GM21447 (cell line): ENCODE results near the gene NBEAL2.
"Not testable (repeated sequence)": the region's sequence is repeated elsewhere in the genome, so short reads cannot be mapped to it uniquely, and the experiment has no call there.

Experiments
- ATAC-seq: cut with Tn5 transposase; IDR thresholded peaks from one replicate; pipeline ENCODE4 v1.9.1; 2021; ENCODE audit not compliant: unreplicated experiment

Gene NBEAL2

GRCh38 chr3:47010111-47010712, 30.7 kb downstream of the NBEAL2 start:
- no peak for ATAC-seq

DNA sequence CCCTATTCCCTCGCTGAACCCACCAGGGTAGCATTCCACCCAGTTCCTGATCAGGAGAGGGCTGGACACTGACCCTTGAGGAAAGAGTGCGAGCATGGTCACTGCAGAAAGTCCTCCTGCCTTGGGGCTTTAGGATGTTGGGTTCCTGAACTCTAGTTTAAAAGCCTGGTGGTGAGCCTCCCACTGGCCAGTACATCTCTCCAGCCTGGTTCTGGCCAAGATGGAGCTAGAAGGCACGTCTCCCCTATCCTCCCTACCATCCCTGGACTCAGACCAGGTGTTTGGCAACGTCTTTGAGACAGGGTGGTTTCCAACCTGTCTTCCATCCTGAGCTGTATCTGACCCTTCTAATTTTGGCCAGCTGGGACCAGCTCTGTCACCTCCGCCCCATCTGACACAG, 31.4 kb downstream of the NBEAL2 start:
- no peak for ATAC-seq

GRCh38 chr3:47011371-47011770, 31.9 kb downstream of the NBEAL2 start:
- no peak for ATAC-seq

DNA sequence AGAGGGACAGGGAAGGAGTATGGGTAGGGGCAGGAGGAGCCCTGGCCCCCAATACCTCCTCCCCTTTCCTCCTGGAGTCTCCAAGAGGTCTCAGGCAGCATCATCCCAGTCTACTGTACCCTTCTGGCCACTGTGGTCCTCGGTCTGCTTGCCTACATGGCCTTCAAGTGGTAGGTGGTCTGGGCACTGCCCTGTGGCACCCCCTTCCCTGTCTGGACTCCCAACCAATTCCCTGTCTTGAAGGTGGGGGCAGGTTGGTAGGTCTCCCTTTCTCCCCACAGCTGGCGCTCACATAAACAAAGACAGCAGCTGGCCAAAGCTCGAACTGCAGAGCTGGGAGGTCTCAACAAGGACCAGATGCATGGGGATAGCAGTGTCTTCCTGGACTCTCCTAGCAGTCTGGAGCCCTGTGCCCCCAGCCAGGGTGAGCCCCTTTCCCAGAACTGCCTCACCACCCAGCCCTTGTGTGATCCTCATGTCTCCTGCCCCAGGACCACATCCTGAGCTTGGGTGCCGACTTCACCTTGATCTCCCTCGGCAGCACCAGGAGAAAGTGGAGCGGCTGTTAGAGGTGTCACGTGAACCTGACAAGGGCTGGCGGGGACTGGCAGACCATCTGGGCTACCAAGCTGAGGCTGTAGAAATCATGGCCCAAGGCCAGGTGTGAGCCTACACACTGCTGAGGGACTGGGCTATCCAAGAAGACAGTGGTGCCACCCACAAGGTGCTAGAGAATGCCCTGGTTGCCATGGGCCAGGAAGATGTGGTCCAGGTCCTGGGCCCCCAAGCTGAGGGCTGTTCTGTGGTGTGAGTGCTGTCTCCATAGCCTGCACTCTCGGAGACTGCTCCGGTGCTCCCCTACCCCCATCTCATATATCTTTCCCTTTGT, 33.1 kb downstream of the NBEAL2 start:
- ATAC-seq = no peak

GRCh38 chr3:47013231-47013630, 33.8 kb downstream of the NBEAL2 start:
- no peak for ATAC-seq

- ATAC-seq = no peak
Observed at GRCh38 chr3:47014036-47014435, 34.6 kb downstream of the NBEAL2 start.

DNA sequence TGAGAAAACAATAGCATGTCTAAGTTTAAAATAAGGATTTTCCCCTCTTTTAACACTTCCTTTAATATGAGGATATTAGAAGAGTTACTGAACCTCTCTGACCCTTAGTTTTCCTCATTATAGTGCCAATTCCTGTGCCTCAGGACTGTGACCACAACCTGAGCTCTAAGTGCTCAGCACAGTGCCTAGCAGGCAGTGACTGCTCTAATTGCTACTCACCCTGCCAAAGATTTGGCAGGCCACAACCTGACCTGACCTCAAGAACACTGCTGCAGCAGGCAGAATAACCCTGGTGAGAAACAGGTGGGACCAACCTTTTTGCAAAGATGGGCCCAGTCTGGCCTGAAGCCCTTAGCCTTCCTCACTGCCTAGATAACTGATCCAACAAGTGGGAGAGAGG, 35.7 kb downstream of the NBEAL2 start:
- ATAC-seq = no peak

DNA sequence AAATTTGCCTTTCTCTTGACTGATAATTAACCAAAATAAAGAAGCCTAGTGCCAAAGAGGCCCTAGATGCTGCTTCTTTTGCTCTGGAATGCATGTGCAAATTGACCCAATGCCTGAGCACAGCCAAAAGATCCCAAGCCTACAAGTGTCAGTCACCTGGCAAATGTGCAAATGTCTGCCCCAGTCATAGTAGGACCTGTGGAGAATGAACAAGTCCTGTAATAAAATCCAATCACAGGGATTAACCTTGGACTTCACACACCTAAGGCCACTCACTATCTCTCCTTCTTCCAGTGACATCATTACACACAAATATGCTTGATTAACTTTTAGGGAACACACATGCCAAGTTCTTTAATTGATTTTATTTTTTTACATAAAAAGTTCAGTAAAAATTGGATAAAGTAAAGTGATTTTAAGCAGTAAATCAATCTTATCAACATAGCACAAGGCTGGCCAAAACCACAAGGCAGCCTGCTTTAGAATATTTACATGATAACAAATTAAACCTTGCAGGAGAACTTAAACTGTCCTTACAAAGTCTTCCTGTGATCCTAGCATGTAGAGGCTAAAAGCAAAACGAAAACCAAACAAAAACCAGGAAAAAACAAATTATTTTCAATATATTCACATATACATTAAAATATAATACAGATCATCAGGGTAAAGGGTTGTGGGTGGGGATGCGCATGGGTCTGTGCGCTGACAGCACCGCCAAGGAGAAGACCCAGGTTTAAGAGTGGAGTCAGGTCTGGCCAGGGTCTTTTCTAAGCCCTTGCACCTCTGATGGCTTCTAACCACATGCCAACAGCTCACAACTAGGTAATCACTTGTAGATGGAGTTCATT, 36.8 kb downstream of the NBEAL2 start:
- ATAC-seq = no peak

DNA sequence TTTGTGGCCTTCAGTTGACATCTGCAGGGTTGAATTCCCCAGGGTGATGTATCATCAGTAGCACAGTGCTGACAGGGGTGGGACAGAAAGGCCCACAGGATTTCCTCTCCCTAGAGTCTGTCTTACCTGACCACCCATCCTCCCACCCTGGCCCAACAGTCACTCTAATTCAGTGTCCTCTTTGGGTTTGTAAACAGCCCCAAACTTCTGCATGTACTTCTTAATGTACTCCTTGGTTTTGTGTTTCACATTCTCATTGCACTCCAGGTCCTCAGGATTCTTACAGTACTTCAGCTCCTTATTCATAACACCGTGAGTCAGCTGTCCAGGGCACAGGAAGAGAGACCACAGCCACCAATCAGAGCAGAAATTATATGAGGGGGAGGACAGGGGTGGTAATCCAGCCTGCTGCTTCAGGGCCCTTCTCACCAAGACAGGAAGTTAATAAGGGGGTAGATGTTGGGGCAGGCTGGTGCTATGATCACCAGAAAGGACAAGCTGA, 37.5 kb downstream of the NBEAL2 start:
- ATAC-seq = peak; percentile 53

- no peak for ATAC-seq
Observed at GRCh38 chr3:47017504-47018268, 38.2 kb downstream of the NBEAL2 start.

- no peak for ATAC-seq
Observed at GRCh38 chr3:47018269-47018611, 38.8 kb downstream of the NBEAL2 start.

DNA sequence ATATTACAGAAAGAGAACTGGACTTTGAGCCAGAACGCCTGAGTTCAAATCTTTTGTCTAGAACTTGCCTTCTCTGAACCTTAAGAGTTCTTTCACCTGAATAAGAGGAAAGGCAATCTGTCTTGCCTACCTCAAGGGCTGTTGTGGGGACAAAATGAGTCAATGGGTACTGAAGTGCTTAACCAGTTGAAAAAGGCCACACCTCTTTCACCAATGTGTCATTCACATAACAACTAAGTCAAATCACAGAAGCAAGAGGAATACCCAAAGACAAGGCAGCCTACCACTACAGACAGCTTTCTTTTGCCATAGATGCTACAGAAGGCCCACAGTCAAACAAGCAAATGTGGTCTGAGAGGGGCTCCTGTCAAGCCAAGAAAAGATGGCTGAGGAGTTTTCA, 39.7 kb downstream of the NBEAL2 start:
- ATAC-seq = no peak

DNA sequence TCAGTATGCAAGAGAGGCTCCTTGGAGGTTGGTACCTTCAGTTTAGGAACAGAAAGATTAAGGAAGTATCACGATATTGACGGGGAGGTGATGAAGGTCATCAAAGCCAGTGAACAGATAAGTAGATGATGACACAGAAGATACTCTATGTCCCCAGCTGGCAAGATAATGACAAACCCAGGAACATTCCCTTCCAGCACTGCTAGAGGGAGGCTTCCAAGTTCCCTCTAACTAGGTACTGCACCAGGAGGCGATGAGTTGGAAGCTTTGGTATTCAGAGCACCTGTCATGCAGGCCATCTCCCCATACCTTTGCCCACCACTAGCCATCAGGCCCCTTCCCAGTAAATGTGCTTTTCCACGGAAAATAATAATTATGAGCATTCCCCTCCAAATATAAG, 40.8 kb downstream of the NBEAL2 start:
- no peak for ATAC-seq

GRCh38 chr3:47022641-47023071, 43.2 kb downstream of the NBEAL2 start:
- ATAC-seq = no peak

- no peak for ATAC-seq
Observed at GRCh38 chr3:47024932-47025331, 45.5 kb downstream of the NBEAL2 start.

DNA sequence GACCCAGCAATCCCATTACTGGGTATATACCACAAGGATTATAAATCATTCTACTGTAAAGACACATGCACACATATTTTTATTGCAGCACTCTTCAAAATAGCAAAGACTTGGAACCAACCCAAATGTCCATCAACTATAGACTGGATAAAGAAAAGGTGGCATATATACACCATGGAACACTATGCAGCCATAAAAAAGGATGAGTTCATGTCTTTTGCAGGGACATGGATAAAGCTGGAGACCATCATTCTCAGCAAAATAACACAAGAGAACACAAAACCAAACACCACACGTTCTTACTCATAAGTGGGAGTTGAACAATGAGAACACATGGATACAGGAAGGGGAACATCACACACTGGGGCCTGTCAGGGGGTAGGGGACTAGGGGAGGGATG, 47.0 kb downstream of the NBEAL2 start:
- ATAC-seq = not testable (repeated sequence)

DNA sequence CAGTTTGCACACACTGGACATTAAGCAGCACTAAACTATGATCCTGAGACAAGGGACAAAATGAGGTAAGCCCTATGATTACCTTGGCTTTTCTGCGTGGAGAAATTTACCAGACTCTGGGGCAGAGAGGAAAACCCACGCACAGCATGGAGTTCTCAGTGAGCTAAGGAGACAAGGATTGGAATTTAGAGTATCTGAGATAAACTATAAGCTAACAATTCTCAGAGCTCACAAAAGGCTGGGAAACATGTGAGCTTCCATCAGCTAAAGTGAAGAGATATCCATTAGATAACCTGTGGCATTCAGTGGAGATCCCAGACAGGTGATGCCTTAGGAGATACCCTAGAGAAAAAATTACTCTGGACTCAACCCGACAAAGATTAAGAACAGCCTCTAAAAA, 48.7 kb downstream of the NBEAL2 start:
- ATAC-seq = no peak

DNA sequence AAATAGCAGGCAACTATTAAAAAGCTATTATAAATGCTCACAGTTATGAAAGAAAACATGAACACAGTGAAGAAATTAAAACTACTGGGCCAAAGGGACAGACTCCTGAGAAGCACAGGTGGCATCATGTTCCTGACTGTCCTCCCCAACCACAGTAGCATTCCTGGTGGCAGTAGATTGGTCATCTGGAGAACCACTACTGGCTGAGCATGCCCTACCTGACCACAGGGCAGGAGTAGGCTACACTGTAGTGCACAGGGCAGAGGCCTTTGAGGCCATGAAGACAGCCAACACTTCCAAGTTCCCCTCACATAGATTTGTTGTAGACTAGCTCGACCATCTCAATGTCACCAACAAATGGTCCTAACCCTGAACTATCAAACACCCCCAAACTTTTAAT, 49.2 kb downstream of the NBEAL2 start:
- ATAC-seq = no peak

DNA sequence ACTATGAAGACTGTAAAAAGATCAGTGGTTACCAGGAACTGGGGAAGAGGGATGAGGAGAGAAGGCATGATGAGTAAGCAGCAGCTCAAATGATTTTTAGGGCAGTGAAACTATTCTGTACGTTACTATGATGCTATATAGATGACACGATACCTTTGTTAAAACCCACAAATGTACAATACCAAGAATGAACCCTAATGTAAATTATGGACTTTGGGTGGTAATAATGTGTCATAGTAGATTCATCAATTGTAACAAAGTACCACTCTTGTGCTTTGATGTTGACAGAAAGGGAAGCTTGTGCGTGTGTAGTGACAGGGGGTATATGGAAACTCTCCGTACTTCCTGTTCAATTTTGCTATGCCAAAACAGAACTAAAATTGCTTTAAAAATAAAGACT, 51.6 kb downstream of the NBEAL2 start:
- ATAC-seq = not testable (repeated sequence)

DNA sequence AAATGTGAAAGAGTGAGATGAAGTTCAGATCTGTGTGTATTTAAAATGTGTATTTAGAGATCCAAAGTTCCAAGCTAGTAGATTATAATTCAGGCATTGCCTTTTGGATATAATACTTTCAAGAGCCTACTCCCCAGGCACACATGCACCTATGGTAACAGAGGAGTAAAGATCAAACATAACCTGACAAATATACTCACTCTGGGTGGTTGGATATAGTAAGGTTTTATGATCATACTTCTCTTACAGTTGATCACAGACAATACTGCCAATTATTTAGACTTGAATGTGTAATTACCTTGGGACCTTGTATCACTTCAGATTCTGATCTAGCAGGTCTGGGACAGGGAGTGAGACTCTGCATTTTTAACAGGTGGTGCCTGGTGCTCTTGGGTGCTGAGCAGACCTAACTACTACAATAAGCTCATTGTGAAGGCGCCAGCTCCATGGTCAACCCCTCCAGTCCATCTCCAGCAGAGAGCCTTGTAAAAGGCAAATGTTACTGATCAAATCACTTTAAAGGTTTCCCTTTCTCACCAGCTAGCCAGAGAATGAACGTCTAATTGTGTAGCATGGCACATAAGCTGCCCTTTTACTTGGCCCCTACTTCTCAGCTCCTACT, 55.5 kb downstream of the NBEAL2 start:
- ATAC-seq = no peak
